ENCODE results near the gene SPAM1.

SPAM1 gene

DNA sequence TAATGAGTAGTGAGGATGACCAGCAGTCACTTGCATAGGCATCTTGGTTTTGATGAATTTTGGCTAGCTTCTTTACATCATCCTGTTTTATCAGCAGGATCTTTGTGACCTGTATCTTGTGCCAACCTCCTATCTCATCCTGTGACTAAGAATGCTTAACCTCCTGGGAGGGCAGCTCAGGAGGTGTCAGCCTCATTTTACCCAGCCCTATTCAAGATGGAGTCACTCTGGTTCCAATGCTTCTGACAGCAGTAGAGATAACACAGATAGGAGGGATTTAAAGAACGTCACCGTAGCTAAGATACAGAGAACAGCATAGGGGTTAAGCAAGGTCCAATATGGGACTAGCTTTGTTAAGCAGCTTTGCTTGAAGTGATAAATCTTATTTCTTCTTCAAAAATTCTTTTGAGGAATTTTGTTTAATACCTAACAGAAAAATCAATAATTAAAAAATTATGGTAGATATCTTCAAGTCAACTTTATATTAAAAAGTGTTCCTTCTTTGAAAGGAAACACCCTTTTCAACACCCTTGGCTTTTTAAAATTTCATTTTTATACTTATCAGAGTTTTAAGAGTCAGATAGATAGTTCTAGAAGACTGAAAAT lies 68.0 kb downstream of the SPAM1 start:
- Histone ChIP-seq H3K9me3 (no peaks in the 10 kb centered on the region), H3K27me3 (no peaks in the 10 kb centered on the region), H3K36me3 (no peaks in the 10 kb centered on the region), H3K4me1 (ENCODE audit: control insufficient read depth in 1 of 2, insufficient read depth in 1 of 2, low read depth in 1 of 2, low read length in 1 of 2) (no peaks in the 10 kb centered on the region), H3K4me3 (ENCODE audit: low read depth in 1 of 2, low read length in 1 of 2) (no peak overlapping the region), H3K27ac (no peak overlapping the region)
- TF ChIP-seq, protein P1, sequence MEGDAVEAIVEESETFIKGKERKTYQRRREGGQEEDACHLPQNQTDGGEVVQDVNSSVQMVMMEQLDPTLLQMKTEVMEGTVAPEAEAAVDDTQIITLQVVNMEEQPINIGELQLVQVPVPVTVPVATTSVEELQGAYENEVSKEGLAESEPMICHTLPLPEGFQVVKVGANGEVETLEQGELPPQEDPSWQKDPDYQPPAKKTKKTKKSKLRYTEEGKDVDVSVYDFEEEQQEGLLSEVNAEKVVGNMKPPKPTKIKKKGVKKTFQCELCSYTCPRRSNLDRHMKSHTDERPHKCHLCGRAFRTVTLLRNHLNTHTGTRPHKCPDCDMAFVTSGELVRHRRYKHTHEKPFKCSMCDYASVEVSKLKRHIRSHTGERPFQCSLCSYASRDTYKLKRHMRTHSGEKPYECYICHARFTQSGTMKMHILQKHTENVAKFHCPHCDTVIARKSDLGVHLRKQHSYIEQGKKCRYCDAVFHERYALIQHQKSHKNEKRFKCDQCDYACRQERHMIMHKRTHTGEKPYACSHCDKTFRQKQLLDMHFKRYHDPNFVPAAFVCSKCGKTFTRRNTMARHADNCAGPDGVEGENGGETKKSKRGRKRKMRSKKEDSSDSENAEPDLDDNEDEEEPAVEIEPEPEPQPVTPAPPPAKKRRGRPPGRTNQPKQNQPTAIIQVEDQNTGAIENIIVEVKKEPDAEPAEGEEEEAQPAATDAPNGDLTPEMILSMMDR (IDR thresholded peaks at IDR 0.05), result no peak

DNA sequence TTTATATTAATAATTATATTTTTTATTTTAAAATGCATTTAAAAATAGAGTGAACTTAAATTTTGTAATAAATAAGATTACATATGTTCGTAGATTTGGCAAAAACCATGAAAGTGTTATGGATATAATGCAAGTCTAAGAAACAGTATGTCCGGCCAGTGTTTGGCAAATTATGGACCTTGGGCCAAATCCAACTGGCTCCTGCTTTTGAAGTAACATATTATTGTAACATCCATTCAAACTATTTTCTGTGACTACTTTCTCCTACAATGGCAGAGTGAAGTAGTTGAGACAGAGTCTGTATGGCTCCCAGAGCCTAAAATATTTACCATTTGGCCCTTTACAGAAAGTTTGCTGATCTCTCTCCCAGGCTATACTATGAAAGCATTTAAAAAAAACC lies 69.0 kb downstream of the SPAM1 start:
- no peaks in the 10 kb centered on the region for H3K27me3 ChIP-seq
- H3K9me3 ChIP-seq, result no peaks in the 10 kb centered on the region
- H3K36me3 ChIP-seq, result no peaks in the 10 kb centered on the region
- no peaks in the 10 kb centered on the region for H3K4me1 ChIP-seq (ENCODE audit: control insufficient read depth in 1 of 2, insufficient read depth in 1 of 2, low read depth in 1 of 2, low read length in 1 of 2)
- no peak overlapping the region for H3K4me3 ChIP-seq (ENCODE audit: low read depth in 1 of 2, low read length in 1 of 2)
- no peak overlapping the region for H3K27ac ChIP-seq
- TF ChIP-seq, protein P1 (IDR thresholded peaks at IDR 0.05), result no peak

DNA sequence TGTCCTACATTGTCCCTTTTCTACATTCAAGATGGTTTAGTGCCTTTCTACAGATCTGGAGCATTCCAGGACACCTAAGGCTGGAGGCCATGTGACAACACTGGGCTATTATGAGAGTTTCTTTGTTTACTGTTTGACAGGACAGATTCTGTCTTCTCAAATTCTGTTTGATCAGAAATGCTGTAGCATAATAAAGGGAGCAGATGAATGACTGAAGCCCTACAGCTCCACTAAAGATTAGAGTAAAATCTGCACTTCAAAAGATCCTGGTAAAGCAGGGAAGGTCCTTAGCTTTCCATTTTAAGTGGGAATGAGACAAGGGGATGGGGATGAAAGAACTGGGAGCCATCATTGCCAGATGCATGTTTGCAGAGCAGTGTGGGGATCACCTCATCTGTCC lies 69.4 kb downstream of the SPAM1 start:
- Histone ChIP-seq H3K4me1 (ENCODE audit: control insufficient read depth in 1 of 2, insufficient read depth in 1 of 2, low read depth in 1 of 2, low read length in 1 of 2) (no peaks in the 10 kb centered on the region), H3K4me3 (ENCODE audit: low read depth in 1 of 2, low read length in 1 of 2) (no peak overlapping the region), H3K27me3 (no peaks in the 10 kb centered on the region), H3K36me3 (no peaks in the 10 kb centered on the region), H3K9me3 (no peaks in the 10 kb centered on the region), H3K27ac (no peak overlapping the region)
- TF ChIP-seq, protein P1 (IDR thresholded peaks at IDR 0.05), result no peak

DNA sequence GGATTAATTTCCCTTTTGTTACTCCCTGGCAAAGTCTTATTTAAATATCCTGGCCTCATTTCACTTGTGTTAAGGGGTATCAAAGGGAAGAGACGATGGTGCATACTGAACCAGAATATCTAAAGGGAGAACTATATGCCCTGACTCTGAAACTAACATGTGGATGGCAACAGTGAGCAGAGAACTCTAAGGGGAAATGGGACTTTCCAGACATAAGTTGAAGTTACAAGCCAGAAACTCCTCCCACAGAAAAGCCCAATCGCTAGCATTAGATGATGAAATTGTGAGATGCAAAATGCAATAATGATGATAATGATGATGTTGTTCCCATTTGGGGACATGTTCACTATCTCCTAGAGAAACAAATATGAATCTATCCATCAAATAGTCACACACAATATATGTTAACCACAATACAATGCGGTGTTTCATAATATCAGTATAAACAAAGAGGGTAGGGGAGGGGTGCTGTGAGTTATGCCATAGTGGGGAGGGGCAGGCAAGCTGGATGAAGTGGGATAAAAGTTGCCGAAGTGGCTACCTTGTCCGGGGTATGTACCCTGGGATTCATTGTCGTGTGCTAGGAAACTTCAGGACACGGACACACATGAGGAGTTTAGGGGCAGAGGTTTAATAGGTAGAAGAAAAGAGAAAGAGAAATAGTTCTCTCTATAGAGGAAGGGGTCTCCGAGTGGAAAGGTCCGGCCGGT lies 70.7 kb downstream of the SPAM1 start:
- Histone ChIP-seq H3K27ac (no peak overlapping the region), H3K4me3 (ENCODE audit: low read depth in 1 of 2, low read length in 1 of 2) (no peak overlapping the region), H3K9me3 (no peaks in the 10 kb centered on the region), H3K27me3 (no peaks in the 10 kb centered on the region), H3K36me3 (no peaks in the 10 kb centered on the region), H3K4me1 (ENCODE audit: control insufficient read depth in 1 of 2, insufficient read depth in 1 of 2, low read depth in 1 of 2, low read length in 1 of 2) (no peaks in the 10 kb centered on the region)
- TF ChIP-seq, protein P1 (IDR thresholded peaks at IDR 0.05), result no peak

DNA sequence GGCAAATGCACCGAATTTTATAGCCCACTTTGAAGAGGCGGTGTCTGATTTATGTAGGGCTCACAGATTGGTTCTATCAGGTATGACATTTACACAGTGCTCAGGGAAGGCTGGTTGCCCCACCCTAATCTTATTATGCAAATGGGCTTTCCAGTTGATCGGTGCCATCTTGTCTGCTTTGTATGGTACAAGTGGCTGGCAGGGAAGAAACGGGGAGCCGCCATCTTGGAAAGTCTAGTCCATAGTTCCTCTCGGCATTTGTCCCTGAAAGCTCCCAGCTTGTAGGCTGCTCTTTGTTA lies 71.2 kb downstream of the SPAM1 start:
- H3K27ac ChIP-seq, result no peak overlapping the region
- no peaks in the 10 kb centered on the region for H3K36me3 ChIP-seq
- H3K4me1 ChIP-seq (ENCODE audit: control insufficient read depth in 1 of 2, insufficient read depth in 1 of 2, low read depth in 1 of 2, low read length in 1 of 2), result no peaks in the 10 kb centered on the region
- no peak overlapping the region for H3K4me3 ChIP-seq (ENCODE audit: low read depth in 1 of 2, low read length in 1 of 2)
- H3K27me3 ChIP-seq, result no peaks in the 10 kb centered on the region
- TF ChIP-seq, protein P1 (IDR thresholded peaks at IDR 0.05), result no peak
- no peaks in the 10 kb centered on the region for H3K9me3 ChIP-seq

All from neutrophil (primary cell).